OCI-LY7 (cell line): ENCODE data around the gene NRIP1. TPM values are rescaled to one million over a fixed set of nuclear protein-coding genes. Genes with fewer than 3 reads are reported as not detected.

ENCODE experiments used
- BruUV-seq: library from RNA; stranded (reverse); fragments of 400-500 nt; replicated peaks from 2 replicates; lab custom pipeline; 2021; lab: Mats Ljungman, UMichigan
- CTCF ChIA-PET: fragments of 300-600 bp; sonication (Branson Sonifier 250); formaldehyde crosslinking; loops from one replicate; lab custom pipeline; 2022; ENCODE audit warnings: antibody characterized with exemption; ENCODE audit not compliant: unreplicated experiment; lab: Charles Lee
- POLR2A ChIA-PET: fragments of 300-600 bp; sonication (Branson Sonifier 250); formaldehyde crosslinking; loops from one replicate; lab custom pipeline; 2022; ENCODE audit warnings: antibody characterized with exemption; lab: Charles Lee
- DNase-seq: peaks from one replicate; pipeline ENCODE4 v3.0.0-alpha.2; 2015; ENCODE audit warnings: low spot score
- H2AFZ ChIP-seq: fragments of 200-600 bp; sonication (generic), shearing (Covaris generic); 2 replicates; pipeline ENCODE4 v1.6.1; 2014; ENCODE audit warnings: mild to moderate bottlenecking, antibody characterized with exemption, low read length, moderate library complexity
- H3K27ac ChIP-seq: fragments of 200-600 bp; sonication (generic); 2 replicates; pipeline ENCODE4 v1.5.1; 2014; ENCODE audit warnings: mixed run types, low read depth, mild to moderate bottlenecking, moderate library complexity, low read length, inconsistent platforms; ENCODE audit not compliant: poor library complexity, severe bottlenecking
- H3K36me3 ChIP-seq: fragments of 200-600 bp; sonication (generic); 2 replicates; pipeline ENCODE4 v1.6.1; 2014; ENCODE audit warnings: mild to moderate bottlenecking, antibody characterized with exemption, low read length, moderate library complexity, mixed read lengths; ENCODE audit not compliant: insufficient read depth
- H3K4me1 ChIP-seq: fragments of 200-600 bp; sonication (generic); 2 replicates; pipeline ENCODE4 v1.5.1; 2014; ENCODE audit warnings: mild to moderate bottlenecking, low read length; ENCODE audit not compliant: insufficient read depth, poor library complexity, severe bottlenecking
- H3K4me2 ChIP-seq: fragments of 200-600 bp; sonication (generic); 2 replicates; pipeline ENCODE4 v1.6.1; 2014; ENCODE audit warnings: mild to moderate bottlenecking, low read length
- H3K4me3 ChIP-seq: fragments of 200-600 bp; sonication (generic); 2 replicates; pipeline ENCODE4 v1.5.1; 2014; ENCODE audit warnings: mild to moderate bottlenecking, low read depth, low read length; ENCODE audit not compliant: poor library complexity, severe bottlenecking
- H3K79me2 ChIP-seq: fragments of 200-600 bp; sonication (generic); 2 replicates; pipeline ENCODE4 v1.6.1; 2016; ENCODE audit warnings: low read depth, mild to moderate bottlenecking, low read length, moderate library complexity, mixed read lengths; ENCODE audit not compliant: insufficient read depth
- H3K9me2 ChIP-seq: fragments of 200-600 bp; sonication (generic); 2 replicates; pipeline ENCODE4 v1.6.1; 2016; ENCODE audit warnings: mild to moderate bottlenecking, low read length, mixed read lengths; ENCODE audit not compliant: insufficient read depth
- H3K9me3 ChIP-seq: fragments of 200-600 bp; sonication (generic); 2 replicates; pipeline ENCODE4 v1.6.1; 2014; ENCODE audit warnings: mild to moderate bottlenecking, mixed run types, low read length, mixed read lengths
- H4K20me1 ChIP-seq: fragments of 200-600 bp; sonication (generic); 2 replicates; pipeline ENCODE4 v1.6.1; 2014; ENCODE audit warnings: mild to moderate bottlenecking, antibody characterized with exemption, low read length, moderate library complexity, mixed read lengths; ENCODE audit not compliant: insufficient read depth
- EZH2phosphoT487 ChIP-seq: fragments of 200-600 bp; sonication (generic); IDR thresholded peaks from 2 replicates; pipeline ENCODE4 v1.6.1; 2018; ENCODE audit warnings: low read depth, borderline replicate concordance, mild to moderate bottlenecking, mixed run types, antibody characterized with exemption, low read length, moderate library complexity, mixed read lengths
- intact Hi-C: fragments of 100-400 bp; cut with micrococcal nuclease; formaldehyde crosslinking; loops from one replicate; pipeline ENCODE4 v1.10.0; 2022; ENCODE audit not compliant: unreplicated experiment
- total RNA-seq, 2 experiments: library from RNA; depleted of rRNA in 1 of 2; stranded (reverse); fragments of >200 nt in 1 of 2; shearing (Covaris generic) in 1 of 2; gene quantifications; 2 replicates each; pipeline ENCODE4 v1.2.3, GENCODE V29; 2014 to 2022
- TF ChIP-seq, protein P1 (sequence below): fragments of 200-600 bp; sonication (generic); conservative IDR thresholded peaks from 2 replicates; pipeline ENCODE4 v1.5.1; 2014; ENCODE audit warnings: mild to moderate bottlenecking, antibody characterized with exemption, low read length, moderate library complexity, mixed read lengths

The NRIP1 gene
- total RNA-seq, 2 experiments from 2014 or later = not detected

DNA sequence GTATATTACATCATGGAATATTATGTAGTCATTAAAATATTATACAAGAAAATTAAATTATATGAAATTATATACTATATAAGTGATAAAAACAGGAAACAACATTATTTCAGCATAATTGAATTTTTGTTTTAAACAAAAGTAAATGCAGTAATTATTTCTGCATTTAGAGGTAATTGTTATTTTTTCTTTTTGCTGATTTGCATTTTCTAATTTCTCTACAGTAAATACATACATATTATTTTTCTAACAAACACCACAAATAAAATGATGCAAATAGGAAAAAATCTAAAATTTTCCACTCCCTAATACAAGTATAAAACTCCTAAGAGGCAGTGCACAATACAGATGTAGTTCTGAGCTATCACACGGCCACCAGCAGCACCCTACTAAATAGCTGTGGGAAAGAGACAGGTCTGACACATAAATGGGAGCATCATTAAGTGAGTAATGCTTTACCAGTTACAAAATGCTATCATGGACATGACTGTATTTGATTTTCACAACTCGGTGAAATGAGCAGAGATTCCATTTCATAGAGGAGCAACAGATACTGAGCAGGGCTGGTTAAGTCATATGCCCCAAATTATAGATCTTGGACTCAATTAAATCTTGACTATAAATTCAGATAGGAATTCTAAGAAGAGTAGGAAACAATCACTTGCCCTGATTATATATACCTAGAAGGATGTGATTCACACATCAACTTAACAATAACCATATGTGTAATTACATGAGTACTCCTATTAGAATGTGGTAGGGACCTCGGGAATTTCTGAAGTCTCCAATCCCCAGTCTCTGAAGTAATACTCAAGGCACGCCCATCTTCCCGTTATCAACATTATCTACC, 49.0 kb downstream of the NRIP1 start:
- ChIA-PET CTCF (no interaction called here), POLR2A (no interaction called here)
- H3K79me2 ChIP-seq = no peaks in the 10 kb centered on the region
- no peaks in the 10 kb centered on the region for H3K9me3 ChIP-seq
- TF ChIP-seq, protein P1, sequence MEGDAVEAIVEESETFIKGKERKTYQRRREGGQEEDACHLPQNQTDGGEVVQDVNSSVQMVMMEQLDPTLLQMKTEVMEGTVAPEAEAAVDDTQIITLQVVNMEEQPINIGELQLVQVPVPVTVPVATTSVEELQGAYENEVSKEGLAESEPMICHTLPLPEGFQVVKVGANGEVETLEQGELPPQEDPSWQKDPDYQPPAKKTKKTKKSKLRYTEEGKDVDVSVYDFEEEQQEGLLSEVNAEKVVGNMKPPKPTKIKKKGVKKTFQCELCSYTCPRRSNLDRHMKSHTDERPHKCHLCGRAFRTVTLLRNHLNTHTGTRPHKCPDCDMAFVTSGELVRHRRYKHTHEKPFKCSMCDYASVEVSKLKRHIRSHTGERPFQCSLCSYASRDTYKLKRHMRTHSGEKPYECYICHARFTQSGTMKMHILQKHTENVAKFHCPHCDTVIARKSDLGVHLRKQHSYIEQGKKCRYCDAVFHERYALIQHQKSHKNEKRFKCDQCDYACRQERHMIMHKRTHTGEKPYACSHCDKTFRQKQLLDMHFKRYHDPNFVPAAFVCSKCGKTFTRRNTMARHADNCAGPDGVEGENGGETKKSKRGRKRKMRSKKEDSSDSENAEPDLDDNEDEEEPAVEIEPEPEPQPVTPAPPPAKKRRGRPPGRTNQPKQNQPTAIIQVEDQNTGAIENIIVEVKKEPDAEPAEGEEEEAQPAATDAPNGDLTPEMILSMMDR = no peak
- TF ChIP-seq EZH2phosphoT487 = no peak
- no peak overlapping the region for H2AFZ ChIP-seq
- H3K27ac ChIP-seq = no peak overlapping the region
- H3K9me2 ChIP-seq = no peaks in the 10 kb centered on the region
- no peak for DNase-seq
- H3K4me2 ChIP-seq = no peak overlapping the region
- no peaks in the 10 kb centered on the region for H3K36me3 ChIP-seq
- no peak overlapping the region for H3K4me3 ChIP-seq
- H4K20me1 ChIP-seq = no peaks in the 10 kb centered on the region
- BruUV-seq = no TSS peak
- no peaks in the 10 kb centered on the region for H3K4me1 ChIP-seq
- intact Hi-C loops = no loop called here

DNA sequence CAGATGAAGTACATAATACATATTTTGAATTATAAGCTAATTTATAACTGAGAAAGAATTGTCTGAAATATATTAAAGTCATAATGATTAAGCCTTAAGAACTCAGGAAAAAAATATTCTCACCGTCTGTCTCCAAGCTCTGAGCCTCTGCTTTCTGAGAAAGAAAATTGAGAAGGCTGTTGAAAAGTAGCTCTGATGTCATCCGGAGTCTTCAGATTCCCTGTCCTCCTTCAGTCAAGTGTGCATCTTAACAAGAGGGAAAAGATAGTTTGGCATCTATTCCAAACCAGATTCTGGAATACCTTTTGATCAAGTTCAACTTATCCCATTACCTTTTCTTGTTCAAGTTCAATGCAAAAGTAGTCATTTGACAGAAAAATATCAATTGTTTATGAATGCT, 50.6 kb downstream of the NRIP1 start:
- Histone ChIP-seq H3K79me2 (no peaks in the 10 kb centered on the region), H3K4me3 (no peak overlapping the region), H3K27ac (no peak overlapping the region), H3K4me1 (no peaks in the 10 kb centered on the region), H3K4me2 (no peak overlapping the region), H4K20me1 (no peaks in the 10 kb centered on the region), H2AFZ (no peak overlapping the region), H3K36me3 (no peaks in the 10 kb centered on the region), H3K9me3 (no peaks in the 10 kb centered on the region), H3K9me2 (no peaks in the 10 kb centered on the region)
- TF ChIP-seq, protein P1 = no peak
- TF ChIP-seq EZH2phosphoT487 = no peak
- no TSS peak for BruUV-seq
- no peak for DNase-seq
- intact Hi-C loops = no loop called here
- POLR2A ChIA-PET = interaction anchor here (0.8 to 1.7 kb wide), 2 partner anchors 13 to 31 kb away, joined by 4 read pairs; no protein-coding TSS in a partner anchor
- CTCF ChIA-PET = no interaction called here

DNA sequence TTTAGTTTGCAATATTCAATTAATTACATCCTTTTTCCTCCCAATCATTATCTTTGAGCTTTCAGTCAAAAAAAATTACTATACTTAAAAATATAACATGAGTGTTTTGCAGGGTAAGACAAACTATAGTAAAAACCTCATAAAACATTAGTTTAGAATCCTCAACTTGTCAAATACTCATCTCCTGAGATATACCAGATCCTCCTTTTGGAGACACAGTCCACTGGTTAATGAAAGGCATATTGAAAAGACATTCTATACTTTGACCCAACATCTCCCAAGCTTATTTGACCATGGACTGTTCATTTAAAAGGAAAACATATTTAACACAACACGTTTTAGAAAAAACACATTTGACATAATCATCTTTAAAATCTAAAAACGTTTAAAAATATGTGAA, 52.8 kb downstream of the NRIP1 start:
- Histone ChIP-seq H3K4me2 (no peak overlapping the region), H3K4me3 (no peak overlapping the region), H3K79me2 (no peaks in the 10 kb centered on the region), H3K9me3 (no peaks in the 10 kb centered on the region), H3K27ac (no peak overlapping the region), H4K20me1 (no peaks in the 10 kb centered on the region), H3K9me2 (no peaks in the 10 kb centered on the region), H3K36me3 (no peaks in the 10 kb centered on the region), H2AFZ (no peak overlapping the region), H3K4me1 (no peaks in the 10 kb centered on the region)
- intact Hi-C loops = no loop called here
- TF ChIP-seq, protein P1 = no peak
- TF ChIP-seq EZH2phosphoT487 = no peak
- ChIA-PET CTCF (no interaction called here), POLR2A (interaction anchor here (0.7 to 1.0 kb wide), 3 partner anchors 30 to 1849 kb away, joined by 3 to 4 read pairs (median 3); no protein-coding TSS in a partner anchor)
- BruUV-seq = no TSS peak
- DNase-seq = no peak
